ENCODE measurements around the gene PIK3IP1. TPM values are rescaled to one million over a fixed set of nuclear protein-coding genes. Genes with fewer than 3 reads are reported as not detected.
A peak's percentile ranks its signal among the peaks of the same experiment; 100 is the strongest.

PIK3IP1 gene
- polyA plus RNA-seq, 3 donors from 2014 or later = 88.2 to 136 (median 98.1) TPM

- DNase-seq = no peak
- no peaks in the 10 kb centered on the region for H3K9me3 Mint-ChIP-seq
- H3K27me3 Mint-ChIP-seq (ENCODE audit: low read depth in 3 of 3) = peaks cover 0 to 2% (median 0%) of the 10 kb centered on the region in 3 donors
- no peaks in the 10 kb centered on the region for H3K4me1 Mint-ChIP-seq
- peaks cover 6 to 24% (median 16%) of the 10 kb centered on the region in 3 donors for H3K36me3 Mint-ChIP-seq
- peak overlapping the region in 3 of 6 donors; percentile 14 to 63 (median 25) for H3K27ac Mint-ChIP-seq
- no peak overlapping the region for H3K4me3 Mint-ChIP-seq
Measured at GRCh38 chr22:31271026-31271425, 21.3 kb downstream of the PIK3IP1 start.

GRCh38 chr22:31269892-31270579 lies 22.3 kb downstream of the PIK3IP1 start:
- H3K4me1 Mint-ChIP-seq = no peaks in the 10 kb centered on the region
- H3K27ac Mint-ChIP-seq = peak overlapping the region in 5 of 6 donors; percentile 41 to 82 (median 60)
- no peak overlapping the region for H3K4me3 Mint-ChIP-seq

DNA sequence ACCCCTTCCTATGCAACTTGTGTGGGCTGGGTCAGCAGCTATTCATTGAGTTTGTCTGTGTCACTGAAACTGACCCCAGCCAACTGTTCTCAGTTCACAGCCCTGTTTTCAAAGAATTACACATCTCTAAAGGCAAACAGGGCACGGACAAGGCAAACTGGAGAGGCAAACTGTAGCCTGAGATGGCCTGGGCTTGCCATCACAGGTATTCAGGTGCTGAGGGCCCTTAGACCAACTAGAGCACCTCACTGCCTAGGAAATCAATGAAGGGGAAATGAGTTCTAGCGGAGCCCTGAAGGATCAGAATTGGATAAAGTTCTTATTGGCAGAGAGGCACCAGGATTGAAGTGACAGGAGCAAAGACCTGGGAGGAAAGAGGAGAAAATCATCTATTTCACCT lies 24.0 kb downstream of the PIK3IP1 start:
- peaks cover 6 to 17% (median 9%) of the 10 kb centered on the region in 3 donors for H3K36me3 Mint-ChIP-seq
- H3K27me3 Mint-ChIP-seq (ENCODE audit: low read depth in 3 of 3) = peaks cover 0 to 2% (median 1%) of the 10 kb centered on the region in 3 donors
- no peak for DNase-seq
- no peaks in the 10 kb centered on the region for H3K9me3 Mint-ChIP-seq
- no peak overlapping the region for H3K4me3 Mint-ChIP-seq
- peak overlapping the region in 1 of 6 donors; percentile 6 for H3K27ac Mint-ChIP-seq
- no peaks in the 10 kb centered on the region for H3K4me1 Mint-ChIP-seq

More at GRCh38 chr22:31269892-31270579, 22.3 kb downstream of the PIK3IP1 start:
- peaks cover 6 to 21% (median 9%) of the 10 kb centered on the region in 3 donors for H3K36me3 Mint-ChIP-seq
- no peak for DNase-seq
- H3K27me3 Mint-ChIP-seq (ENCODE audit: low read depth in 3 of 3) = peaks cover 0 to 2% (median 0%) of the 10 kb centered on the region in 3 donors
- no peaks in the 10 kb centered on the region for H3K9me3 Mint-ChIP-seq

DNA sequence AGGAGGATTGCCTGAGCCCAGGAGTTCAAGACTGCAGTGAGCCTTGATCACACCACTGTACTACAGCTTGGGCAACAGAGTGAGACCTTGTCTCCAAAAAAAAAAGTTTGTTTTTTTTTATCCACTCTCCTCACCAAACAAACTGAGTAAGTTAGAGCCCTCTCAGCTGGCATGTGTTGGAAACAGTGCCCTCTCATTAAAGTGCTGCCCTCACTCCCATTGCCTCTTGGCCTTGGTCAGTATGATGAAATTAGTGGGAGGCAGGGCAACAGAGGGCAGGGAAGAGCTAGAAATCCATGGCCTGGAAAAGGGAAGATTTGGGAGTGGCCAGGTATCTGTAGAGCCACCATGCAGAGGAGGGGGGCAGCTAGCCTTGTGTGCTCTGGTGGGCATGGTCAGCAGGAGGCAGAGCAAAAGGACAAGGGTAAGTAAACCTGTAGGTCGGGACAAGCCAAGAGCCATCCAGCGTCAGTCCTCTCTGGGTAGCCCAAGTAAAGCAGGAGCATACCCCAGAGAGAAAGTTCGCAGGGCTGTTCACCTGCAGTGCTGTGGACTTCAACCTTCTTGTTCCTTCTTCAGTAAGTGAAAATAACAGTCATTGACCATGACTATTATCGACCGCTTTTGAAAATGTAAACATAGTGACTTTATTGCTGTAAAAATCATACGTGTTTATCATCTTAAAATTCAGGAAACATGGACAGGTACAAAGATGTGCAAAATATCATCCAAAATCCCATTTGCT lies 28.2 kb downstream of the PIK3IP1 start:
- Mint-ChIP-seq H3K4me3 (no peak overlapping the region), H3K27ac (no peak overlapping the region), H3K36me3 (peaks cover 18 to 30% (median 25%) of the 10 kb centered on the region in 3 donors), H3K4me1 (no peaks in the 10 kb centered on the region), H3K9me3 (no peaks in the 10 kb centered on the region), H3K27me3 (ENCODE audit: low read depth in 3 of 3) (peaks cover 0 to 1% (median 0%) of the 10 kb centered on the region in 3 donors)
- DNase-seq = no peak

GRCh38 chr22:31262312-31263133 lies 29.8 kb downstream of the PIK3IP1 start:
- Mint-ChIP-seq H3K9me3 (no peaks in the 10 kb centered on the region), H3K27ac (no peak overlapping the region), H3K36me3 (peaks cover 18 to 25% (median 21%) of the 10 kb centered on the region in 3 donors), H3K27me3 (ENCODE audit: low read depth in 3 of 3) (peaks cover 0 to 1% (median 0%) of the 10 kb centered on the region in 3 donors), H3K4me3 (no peak overlapping the region), H3K4me1 (peaks cover 0 to 3% of the 10 kb centered on the region in 2 donors)
- no peak for DNase-seq

DNA sequence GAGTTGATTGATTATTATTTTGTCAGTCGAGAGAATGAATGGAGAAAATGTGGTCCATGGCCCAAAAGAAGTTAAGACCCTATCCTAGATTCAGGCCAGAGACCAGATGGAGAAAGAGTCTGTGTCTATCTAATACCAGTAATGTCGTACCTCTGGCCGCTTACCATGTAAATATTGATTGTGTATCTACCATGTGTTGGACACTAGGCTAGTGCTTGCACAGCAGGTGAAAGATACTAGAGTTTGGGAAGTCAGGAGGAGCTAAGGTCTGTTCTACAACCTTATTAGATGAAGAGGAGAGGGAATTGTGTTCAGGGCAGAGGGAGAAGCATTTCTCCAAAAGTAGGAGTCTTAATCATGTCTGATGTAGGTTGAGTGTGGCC lies 31.8 kb downstream of the PIK3IP1 start:
- Mint-ChIP-seq H3K4me1 (peaks cover 0 to 3% of the 10 kb centered on the region in 2 donors), H3K27me3 (ENCODE audit: low read depth in 3 of 3) (peaks cover 0 to 1% (median 0%) of the 10 kb centered on the region in 3 donors), H3K27ac (peak overlapping the region in 1 of 6 donors; percentile 3), H3K36me3 (peaks cover 12 to 20% (median 16%) of the 10 kb centered on the region in 3 donors), H3K4me3 (no peak overlapping the region), H3K9me3 (no peaks in the 10 kb centered on the region)
- DNase-seq = no peak

DNA sequence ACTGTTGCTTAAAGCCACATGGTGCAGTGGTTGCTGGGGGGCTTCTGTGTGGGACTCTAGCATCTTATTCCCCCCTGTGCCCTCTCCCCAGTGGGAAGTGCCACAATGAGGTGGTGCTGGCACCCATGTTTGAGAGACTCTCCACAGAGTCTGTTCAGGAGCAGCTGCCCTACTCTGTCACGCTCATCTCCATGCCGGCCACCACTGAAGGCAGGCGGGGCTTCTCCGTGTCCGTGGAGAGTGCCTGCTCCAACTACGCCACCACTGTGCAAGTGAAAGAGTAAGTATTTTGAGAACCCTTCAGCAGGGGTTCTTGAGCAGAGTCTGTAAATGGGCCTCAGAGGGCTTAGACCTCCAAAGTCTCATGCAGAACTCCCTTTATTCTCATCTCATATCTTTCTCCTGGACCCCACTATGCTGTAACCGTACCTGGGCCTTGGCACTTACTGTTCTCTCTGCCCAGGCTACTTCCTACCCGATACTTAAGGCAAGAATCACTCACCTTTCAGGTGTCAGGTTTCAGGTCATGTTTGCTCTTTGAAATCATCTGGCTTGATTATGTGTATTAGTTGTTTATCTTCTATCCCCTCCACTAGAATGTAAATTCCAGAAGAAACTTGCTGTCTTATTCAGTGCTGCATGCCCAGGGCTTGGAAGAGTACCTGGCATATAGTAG lies 32.4 kb downstream of the PIK3IP1 start:
- H3K27ac Mint-ChIP-seq = peak overlapping the region in 2 of 6 donors; percentile 3 to 64
- H3K27me3 Mint-ChIP-seq (ENCODE audit: low read depth in 3 of 3) = peaks cover 0 to 1% (median 0%) of the 10 kb centered on the region in 3 donors
- no peak for DNase-seq
- H3K4me1 Mint-ChIP-seq = peaks cover 0 to 3% of the 10 kb centered on the region in 2 donors
- no peak overlapping the region for H3K4me3 Mint-ChIP-seq
- H3K9me3 Mint-ChIP-seq = no peaks in the 10 kb centered on the region
- peaks cover 12 to 20% (median 16%) of the 10 kb centered on the region in 3 donors for H3K36me3 Mint-ChIP-seq

- Mint-ChIP-seq H3K27me3 (ENCODE audit: low read depth in 3 of 3) (no peaks in the 10 kb centered on the region), H3K27ac (no peak overlapping the region), H3K4me3 (no peak overlapping the region), H3K9me3 (no peaks in the 10 kb centered on the region), H3K36me3 (no peaks in the 10 kb centered on the region), H3K4me1 (peaks cover 0 to 4% of the 10 kb centered on the region in 2 donors)
- DNase-seq = no peak
Measured at GRCh38 chr22:31253949-31254348, 38.3 kb downstream of the PIK3IP1 start.

- no peaks in the 10 kb centered on the region for H3K36me3 Mint-ChIP-seq
- no peak for DNase-seq
- no peaks in the 10 kb centered on the region for H3K27me3 Mint-ChIP-seq (ENCODE audit: low read depth in 3 of 3)
- H3K4me3 Mint-ChIP-seq = no peak overlapping the region
- peaks cover 14 to 15% of the 10 kb centered on the region in 2 donors for H3K4me1 Mint-ChIP-seq
- no peak overlapping the region for H3K27ac Mint-ChIP-seq
- no peaks in the 10 kb centered on the region for H3K9me3 Mint-ChIP-seq
Measured at GRCh38 chr22:31250740-31251600, 41.3 kb downstream of the PIK3IP1 start.

DNA sequence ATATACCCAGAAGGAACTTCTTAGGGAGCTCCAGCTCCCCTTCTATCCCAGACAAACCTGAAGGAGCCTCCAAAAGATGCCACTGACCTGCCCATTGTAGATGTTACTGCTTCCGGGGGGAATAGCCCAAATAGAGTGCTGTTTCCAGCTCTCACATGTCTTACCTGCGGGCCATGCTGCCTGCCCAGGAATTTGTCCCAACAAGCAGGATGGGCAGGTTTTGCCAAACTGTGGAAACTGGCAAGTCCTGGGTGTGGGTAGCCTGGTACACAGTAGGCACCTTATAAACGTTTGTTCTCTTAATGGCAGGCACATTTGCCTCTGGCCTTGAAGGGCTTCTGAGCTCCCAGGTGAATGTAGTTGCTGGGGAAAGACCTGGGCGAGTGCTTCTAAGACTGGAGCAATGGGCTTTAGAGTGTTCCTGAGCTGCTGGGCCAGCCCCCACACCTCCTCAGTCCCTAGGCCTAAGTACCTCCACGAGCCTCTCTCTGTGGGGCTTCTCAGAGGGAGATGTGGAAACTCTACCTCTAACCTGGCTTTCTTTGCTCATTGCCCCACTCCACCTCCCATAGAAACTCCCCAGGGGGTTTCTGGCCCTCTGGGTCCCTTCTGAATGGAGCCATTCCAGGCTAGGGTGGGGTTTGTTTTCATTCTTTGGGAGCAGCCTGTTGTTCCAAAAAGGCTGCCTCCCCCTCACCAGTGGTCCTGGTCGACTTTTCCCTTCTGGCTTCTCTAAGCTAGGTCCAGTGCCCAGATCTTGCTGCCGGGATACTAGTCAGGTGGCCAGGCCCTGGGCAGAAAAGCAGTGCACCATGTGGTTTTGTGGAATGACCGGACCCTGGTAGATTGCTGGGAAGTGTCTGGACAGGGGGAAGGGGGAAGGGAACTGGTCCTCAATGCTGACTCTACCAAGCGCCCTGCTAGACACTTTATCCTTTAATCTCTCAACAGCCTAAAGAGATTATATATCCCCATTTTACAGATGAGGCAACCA lies 43.0 kb downstream of the PIK3IP1 start:
- no peaks in the 10 kb centered on the region for H3K36me3 Mint-ChIP-seq
- H3K9me3 Mint-ChIP-seq = no peaks in the 10 kb centered on the region
- H3K27me3 Mint-ChIP-seq (ENCODE audit: low read depth in 3 of 3) = no peaks in the 10 kb centered on the region
- peaks cover 14 to 15% of the 10 kb centered on the region in 2 donors for H3K4me1 Mint-ChIP-seq
- H3K27ac Mint-ChIP-seq = no peak overlapping the region
- no peak for DNase-seq
- no peak overlapping the region for H3K4me3 Mint-ChIP-seq

DNA sequence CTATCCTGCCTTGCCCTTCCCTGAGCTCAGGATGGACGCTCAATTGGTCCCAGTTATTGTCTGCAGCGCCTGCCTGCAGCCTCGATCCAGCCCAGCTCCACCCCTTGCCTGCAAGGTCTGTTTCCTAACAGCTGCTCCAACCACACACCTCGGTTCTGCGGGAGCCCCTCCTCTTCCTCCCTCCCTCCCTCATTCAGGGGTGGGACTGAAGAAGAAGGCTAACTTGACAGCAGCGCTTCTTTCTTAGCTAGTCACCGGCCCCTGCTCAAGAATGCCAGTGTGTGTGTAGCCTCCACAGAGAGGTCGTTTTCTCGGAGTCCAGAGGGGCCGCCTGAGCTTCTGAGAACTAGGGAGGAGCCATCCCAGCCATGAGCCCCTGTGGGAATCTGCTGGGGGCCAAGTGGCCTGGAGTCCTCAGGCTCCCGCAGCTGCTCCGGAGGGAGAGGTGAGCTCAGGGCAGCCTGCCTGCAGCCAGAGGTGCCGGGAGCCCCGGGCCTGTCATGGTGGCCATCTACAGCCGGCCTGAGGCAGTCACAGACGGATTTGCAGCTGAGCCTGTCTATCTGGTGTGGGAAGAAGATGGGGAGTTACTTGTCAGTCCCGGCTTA lies 44.0 kb downstream of the PIK3IP1 start:
- no peaks in the 10 kb centered on the region for H3K27me3 Mint-ChIP-seq (ENCODE audit: low read depth in 3 of 3)
- peaks cover 14 to 15% of the 10 kb centered on the region in 2 donors for H3K4me1 Mint-ChIP-seq
- peak overlapping the region; percentile 59 to 88 (median 76) for H3K4me3 Mint-ChIP-seq
- DNase-seq = peak; percentile 48 to 53 (median 51)
- H3K36me3 Mint-ChIP-seq = no peaks in the 10 kb centered on the region
- H3K9me3 Mint-ChIP-seq = no peaks in the 10 kb centered on the region
- peak overlapping the region in 3 of 6 donors; percentile 43 to 76 (median 55) for H3K27ac Mint-ChIP-seq

Measured in immature natural killer cell (primary cell).